A673 (cell line): Measurements from ENCODE around the gene GGCT. TPM values are rescaled to one million over a fixed set of nuclear protein-coding genes. Genes with fewer than 3 reads are reported as not detected.

Experiments used
- BruUV-seq: library from RNA; stranded (reverse); fragments of 400-500 nt; replicated peaks from 2 replicates; lab custom pipeline; 2021; lab: Mats Ljungman, UMichigan
- CTCF ChIA-PET: fragments of 300-600 bp; sonication (Branson Sonifier 250); formaldehyde crosslinking; loops from one replicate; lab custom pipeline; 2022; ENCODE audit warnings: antibody characterized with exemption; lab: Charles Lee
- POLR2A ChIA-PET: fragments of 300-600 bp; sonication (Branson Sonifier 250); formaldehyde crosslinking; loops from one replicate; lab custom pipeline; 2022; ENCODE audit warnings: antibody characterized with exemption; ENCODE audit not compliant: low non-redundant PET; lab: Charles Lee
- DNase-seq: peaks from one replicate; pipeline ENCODE4 v3.0.0-alpha.2; 2015; ENCODE audit warnings: low spot score
- H3K27ac ChIP-seq: fragments of 200-600 bp; sonication (generic); 2 replicates; pipeline ENCODE4 v1.5.1; 2016; ENCODE audit warnings: mixed run types, low read depth, mild to moderate bottlenecking, mixed read lengths, antibody characterized with exemption, low read length; ENCODE audit not compliant: poor library complexity, severe bottlenecking
- H3K27me3 ChIP-seq: fragments of 200-600 bp; sonication (generic); replicated peaks from 2 replicates; pipeline ENCODE4 v1.6.1; 2017; ENCODE audit warnings: mixed run types, low read depth, mild to moderate bottlenecking, mixed read lengths, antibody characterized with exemption, low read length; ENCODE audit not compliant: insufficient read depth, poor library complexity
- H3K36me3 ChIP-seq: fragments of 200-600 bp; sonication (generic); 2 replicates; pipeline ENCODE4 v1.6.1; 2016; ENCODE audit warnings: mixed run types, mild to moderate bottlenecking, mixed read lengths, antibody characterized with exemption, low read length; ENCODE audit not compliant: insufficient read depth, poor library complexity, severe bottlenecking
- H3K4me1 ChIP-seq: fragments of 200-600 bp; sonication (generic); 2 replicates; pipeline ENCODE4 v1.6.1; 2017; ENCODE audit warnings: mixed run types, mild to moderate bottlenecking, mixed read lengths, antibody characterized with exemption, low read length; ENCODE audit not compliant: insufficient read depth, poor library complexity, severe bottlenecking
- H3K4me3 ChIP-seq: fragments of 200-600 bp; sonication (generic); 2 replicates; pipeline ENCODE4 v1.5.1; 2016; ENCODE audit warnings: low read depth, mixed run types, mild to moderate bottlenecking, mixed read lengths, low read length; ENCODE audit not compliant: poor library complexity, severe bottlenecking
- H3K9me3 ChIP-seq: fragments of 200-600 bp; sonication (generic); 2 replicates; pipeline ENCODE4 v1.6.1; 2016; ENCODE audit warnings: mixed run types, low read depth, mild to moderate bottlenecking, mixed read lengths, antibody characterized with exemption, low read length; ENCODE audit not compliant: poor library complexity, severe bottlenecking
- EZH2 ChIP-seq: fragments of 200-600 bp; sonication (generic); IDR thresholded peaks from 2 replicates; pipeline ENCODE4 v1.6.1; 2017; ENCODE audit warnings: borderline replicate concordance, low read depth, mild to moderate bottlenecking, mixed read lengths, antibody characterized with exemption, low read length; ENCODE audit not compliant: poor library complexity, severe bottlenecking
- intact Hi-C: fragments of 100-400 bp; cut with micrococcal nuclease; formaldehyde crosslinking; loops from one replicate; pipeline ENCODE4 v1.10.0; 2022; ENCODE audit not compliant: unreplicated experiment
- total RNA-seq: library from RNA; stranded (reverse); gene quantifications from 2 replicates; pipeline ENCODE4 v1.2.3, GENCODE V29; 2021
- TF ChIP-seq, protein P1 (sequence below): fragments of 300-800, 200-600 bp; sonication (generic); conservative IDR thresholded peaks from 2 replicates; pipeline ENCODE4 v1.5.1; 2017; ENCODE audit warnings: low read depth, mild to moderate bottlenecking, antibody characterized with exemption, low read length, moderate library complexity, mixed read lengths

Gene GGCT
- total RNA-seq, 1 experiment from 2014 or later: 66.0 TPM

DNA sequence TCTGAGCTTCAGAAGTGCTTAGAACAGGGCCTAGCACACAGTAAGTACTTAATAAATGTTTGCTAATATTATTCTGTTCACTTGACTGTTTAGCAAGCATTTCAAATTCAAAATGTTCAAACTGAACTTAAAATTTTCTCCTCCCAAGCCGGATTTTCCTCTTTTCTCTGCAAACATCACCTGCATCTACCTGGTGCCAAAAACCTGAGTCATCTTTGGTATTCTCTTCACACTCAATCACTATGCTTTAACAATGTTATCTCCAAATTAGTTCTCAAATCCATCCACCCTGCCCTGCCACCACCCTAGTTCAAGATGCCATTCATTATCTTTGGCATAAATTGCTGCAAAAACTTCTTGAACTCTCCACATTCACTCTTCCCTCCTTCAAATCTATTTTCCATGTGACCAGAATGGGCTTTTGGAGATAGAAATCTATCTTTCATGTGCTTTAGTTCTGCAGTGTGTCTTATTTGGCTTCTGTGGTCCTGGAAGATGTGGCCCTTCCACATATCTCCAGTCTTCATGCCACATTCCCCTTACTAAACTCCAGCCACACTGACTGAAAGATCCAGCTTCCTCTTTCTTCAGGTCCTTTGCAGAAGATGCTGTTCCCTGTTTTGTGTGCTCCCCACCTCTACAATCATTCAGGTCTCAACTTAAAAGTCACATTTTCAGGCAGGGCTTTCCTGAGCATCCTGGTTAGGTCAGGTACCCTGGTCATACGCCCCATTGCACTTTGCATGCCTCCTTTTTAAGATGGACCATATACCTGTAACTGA, 2.0 kb downstream of the GGCT start:
- intact Hi-C loops: no loop called here
- H3K4me3 ChIP-seq: no peak overlapping the region
- DNase-seq: no peak
- CTCF ChIA-PET: no interaction called here
- no TSS peak for BruUV-seq
- TF ChIP-seq, protein P1, sequence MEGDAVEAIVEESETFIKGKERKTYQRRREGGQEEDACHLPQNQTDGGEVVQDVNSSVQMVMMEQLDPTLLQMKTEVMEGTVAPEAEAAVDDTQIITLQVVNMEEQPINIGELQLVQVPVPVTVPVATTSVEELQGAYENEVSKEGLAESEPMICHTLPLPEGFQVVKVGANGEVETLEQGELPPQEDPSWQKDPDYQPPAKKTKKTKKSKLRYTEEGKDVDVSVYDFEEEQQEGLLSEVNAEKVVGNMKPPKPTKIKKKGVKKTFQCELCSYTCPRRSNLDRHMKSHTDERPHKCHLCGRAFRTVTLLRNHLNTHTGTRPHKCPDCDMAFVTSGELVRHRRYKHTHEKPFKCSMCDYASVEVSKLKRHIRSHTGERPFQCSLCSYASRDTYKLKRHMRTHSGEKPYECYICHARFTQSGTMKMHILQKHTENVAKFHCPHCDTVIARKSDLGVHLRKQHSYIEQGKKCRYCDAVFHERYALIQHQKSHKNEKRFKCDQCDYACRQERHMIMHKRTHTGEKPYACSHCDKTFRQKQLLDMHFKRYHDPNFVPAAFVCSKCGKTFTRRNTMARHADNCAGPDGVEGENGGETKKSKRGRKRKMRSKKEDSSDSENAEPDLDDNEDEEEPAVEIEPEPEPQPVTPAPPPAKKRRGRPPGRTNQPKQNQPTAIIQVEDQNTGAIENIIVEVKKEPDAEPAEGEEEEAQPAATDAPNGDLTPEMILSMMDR: no peak
- no peak for TF ChIP-seq EZH2
- H3K27ac ChIP-seq: no peak overlapping the region
- POLR2A ChIA-PET: no interaction called here
- H3K4me1 ChIP-seq: no peaks in the 10 kb centered on the region
- H3K36me3 ChIP-seq: peaks cover under 1% of the 10 kb centered on the region
- no peaks in the 10 kb centered on the region for H3K9me3 ChIP-seq
- no peaks in the 10 kb centered on the region for H3K27me3 ChIP-seq

DNA sequence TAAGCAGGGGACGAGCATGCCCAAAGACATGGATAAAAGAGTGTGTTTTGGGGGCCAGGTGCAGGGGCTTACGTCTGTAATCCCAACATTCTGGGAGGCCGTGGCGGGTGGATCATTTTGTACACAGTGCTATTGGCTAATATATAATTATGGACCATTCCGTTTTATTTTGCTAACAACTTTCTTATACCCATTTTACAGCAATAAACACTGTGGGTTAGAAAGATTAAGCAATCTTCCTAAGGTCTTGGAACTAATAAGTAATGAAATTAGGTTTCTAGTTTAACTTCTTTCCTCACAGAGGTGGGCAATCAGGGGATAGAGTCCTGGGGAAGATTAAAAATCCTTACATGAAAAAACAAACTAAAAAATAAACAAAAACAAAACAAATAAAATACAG, 3.4 kb downstream of the GGCT start:
- no peak for DNase-seq
- TF ChIP-seq, protein P1: no peak
- no peak for TF ChIP-seq EZH2
- intact Hi-C loops: no loop called here
- no peak overlapping the region for H3K27ac ChIP-seq
- peaks cover 11% of the 10 kb centered on the region for H3K36me3 ChIP-seq
- POLR2A ChIA-PET: no interaction called here
- no TSS peak for BruUV-seq
- H3K27me3 ChIP-seq: no peaks in the 10 kb centered on the region
- no peak overlapping the region for H3K4me3 ChIP-seq
- H3K9me3 ChIP-seq: no peaks in the 10 kb centered on the region
- no peaks in the 10 kb centered on the region for H3K4me1 ChIP-seq
- CTCF ChIA-PET: no interaction called here

DNA sequence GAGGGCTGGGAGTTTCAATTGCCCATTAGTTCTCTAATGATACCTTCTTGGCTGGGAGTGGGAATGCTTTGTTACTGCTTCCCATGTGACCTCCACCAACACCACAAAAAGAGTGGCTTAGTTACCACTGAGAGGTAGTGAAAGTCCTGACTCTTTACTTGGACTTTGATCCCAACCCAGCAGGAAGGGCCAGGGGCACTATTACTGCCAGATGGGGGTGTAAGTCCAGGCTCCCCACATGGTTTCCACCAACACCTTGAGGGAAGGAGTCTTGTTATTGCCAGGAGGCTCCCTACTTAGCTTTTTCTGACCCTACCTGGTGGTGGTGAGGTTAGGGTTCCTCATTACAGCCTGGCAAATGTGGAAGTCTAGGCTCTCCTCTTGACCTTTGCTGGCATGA, 11.4 kb downstream of the GGCT start:
- POLR2A ChIA-PET: no interaction called here

More for the DNA sequence above, 11.4 kb downstream of the GGCT start:
- Histone ChIP-seq H3K27ac (no peak overlapping the region), H3K4me3 (no peak overlapping the region), H3K27me3 (no peaks in the 10 kb centered on the region), H3K4me1 (no peaks in the 10 kb centered on the region), H3K36me3 (peaks cover 17% of the 10 kb centered on the region), H3K9me3 (peaks cover 5% of the 10 kb centered on the region)
- TF ChIP-seq, protein P1: no peak
- no peak for TF ChIP-seq EZH2
- no TSS peak for BruUV-seq
- no peak for DNase-seq
- CTCF ChIA-PET: no interaction called here
- intact Hi-C loops: no loop called here
